ENCODE measurements around the gene THEMIS.
"Not testable (repeated sequence)": the region's sequence is repeated elsewhere in the genome, so short reads cannot be mapped to it uniquely, and the experiment has no call there.

The THEMIS gene

DNA sequence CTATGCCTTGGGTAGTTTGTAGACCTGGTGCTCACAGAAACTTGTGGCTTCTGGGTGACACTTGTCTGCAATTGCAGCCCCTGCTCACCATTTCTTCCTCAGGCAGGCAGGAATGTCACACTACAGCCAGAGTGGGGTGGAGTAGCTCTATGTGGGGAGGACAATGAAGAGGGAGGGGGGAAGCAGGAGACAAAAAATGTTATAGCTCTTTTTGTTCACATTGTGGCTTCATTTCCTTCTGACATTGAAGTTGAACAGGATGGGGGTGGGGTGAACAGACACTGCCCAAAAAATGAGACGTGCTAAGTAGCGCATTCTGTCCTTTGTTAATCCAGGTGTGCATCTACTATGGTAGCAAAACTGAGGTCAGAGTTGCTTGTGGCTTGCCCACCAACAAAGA lies at the start of gene THEMIS:
TSS of gene THEMIS (minus strand) at position 124 of the 400 bp plus-strand sequence. CDS start 126 bp downstream, outside the sequence.
- peak; percentile 82 for DNase-seq

GRCh38 chr6:127949251-127949650 lies 48.4 kb upstream of the THEMIS start:
- no peak for DNase-seq

- no peak for DNase-seq
These were observed 45.5 kb upstream of the THEMIS start for GRCh38 chr6:127946388-127946787.

DNA sequence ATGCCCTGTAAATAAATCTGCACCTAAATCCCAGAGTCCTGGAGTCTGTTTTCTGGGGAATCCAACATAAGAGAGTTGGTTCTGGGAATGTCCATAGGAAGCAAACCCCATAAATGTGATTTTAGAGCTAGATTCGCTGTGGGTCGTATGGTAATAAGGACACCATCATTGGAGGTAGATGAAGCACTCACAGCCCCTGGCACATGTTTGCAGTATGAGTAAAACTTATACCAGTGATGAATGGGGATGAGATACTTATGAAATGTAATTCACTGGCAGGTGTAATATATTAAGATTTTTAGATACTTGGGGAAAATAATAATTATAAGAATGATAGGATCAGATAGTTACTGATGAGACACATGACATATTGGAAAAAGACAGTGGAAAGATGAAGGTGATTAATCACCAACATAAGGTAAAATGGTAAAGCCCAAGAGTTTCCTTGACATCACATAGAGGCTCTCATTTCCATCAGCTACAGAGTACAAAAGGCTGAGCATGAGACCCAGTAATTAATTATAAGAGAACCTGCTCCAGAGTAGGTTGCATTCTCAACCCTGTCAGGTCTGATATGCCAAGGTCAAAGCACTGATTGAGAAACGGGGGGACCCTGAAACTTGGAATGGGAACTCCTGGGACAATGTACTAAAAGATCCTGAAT lies 44.7 kb upstream of the THEMIS start:
- DNase-seq = no peak

- no peak for DNase-seq
These were observed 40.4 kb upstream of the THEMIS start for GRCh38 chr6:127941228-127941627.

GRCh38 chr6:127939442-127940066 lies 38.7 kb upstream of the THEMIS start:
- no peak for DNase-seq

DNA sequence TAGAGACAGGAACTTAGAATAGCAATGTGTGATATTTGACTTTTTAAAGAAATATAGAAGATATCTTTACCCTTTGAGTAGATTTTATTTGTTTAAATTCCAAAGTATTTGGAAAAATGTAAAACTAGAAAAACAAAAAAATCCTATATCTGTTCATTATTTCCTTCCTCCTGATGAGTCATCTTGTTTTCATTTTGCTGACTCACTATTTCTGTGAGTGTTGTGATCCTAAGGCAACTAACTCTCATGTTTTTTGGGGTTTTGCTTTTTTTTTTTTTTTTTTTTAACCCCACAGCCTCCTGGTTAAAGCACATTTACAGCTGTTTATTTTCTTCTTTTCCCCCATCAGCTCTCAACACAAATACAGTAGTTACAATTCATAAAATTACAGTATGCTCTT lies 37.8 kb upstream of the THEMIS start:
- DNase-seq = peak; percentile 63

GRCh38 chr6:127937747-127938146 lies 36.9 kb upstream of the THEMIS start:
- DNase-seq = no peak

DNA sequence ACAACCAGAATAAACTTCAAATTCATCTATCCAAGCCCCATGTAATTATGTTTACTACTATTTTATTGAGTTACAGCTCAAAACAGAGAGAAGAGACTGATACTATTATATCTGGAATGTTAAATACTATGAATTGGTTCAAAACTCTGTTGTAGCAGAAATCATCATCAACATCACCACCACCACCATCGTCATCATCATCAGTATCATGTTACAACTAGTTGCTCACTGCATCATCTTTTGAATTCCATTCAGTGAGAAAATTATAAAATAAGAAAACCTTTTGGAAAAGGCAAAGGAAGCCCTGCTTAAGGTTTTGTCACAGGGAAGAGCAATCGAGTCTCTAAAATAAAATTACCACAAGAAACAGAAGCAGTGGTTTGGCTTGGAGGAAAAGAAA lies 36.2 kb upstream of the THEMIS start:
- no peak for DNase-seq

- no peak for DNase-seq
These were observed 34.1 kb upstream of the THEMIS start for GRCh38 chr6:127934956-127935355.

DNA sequence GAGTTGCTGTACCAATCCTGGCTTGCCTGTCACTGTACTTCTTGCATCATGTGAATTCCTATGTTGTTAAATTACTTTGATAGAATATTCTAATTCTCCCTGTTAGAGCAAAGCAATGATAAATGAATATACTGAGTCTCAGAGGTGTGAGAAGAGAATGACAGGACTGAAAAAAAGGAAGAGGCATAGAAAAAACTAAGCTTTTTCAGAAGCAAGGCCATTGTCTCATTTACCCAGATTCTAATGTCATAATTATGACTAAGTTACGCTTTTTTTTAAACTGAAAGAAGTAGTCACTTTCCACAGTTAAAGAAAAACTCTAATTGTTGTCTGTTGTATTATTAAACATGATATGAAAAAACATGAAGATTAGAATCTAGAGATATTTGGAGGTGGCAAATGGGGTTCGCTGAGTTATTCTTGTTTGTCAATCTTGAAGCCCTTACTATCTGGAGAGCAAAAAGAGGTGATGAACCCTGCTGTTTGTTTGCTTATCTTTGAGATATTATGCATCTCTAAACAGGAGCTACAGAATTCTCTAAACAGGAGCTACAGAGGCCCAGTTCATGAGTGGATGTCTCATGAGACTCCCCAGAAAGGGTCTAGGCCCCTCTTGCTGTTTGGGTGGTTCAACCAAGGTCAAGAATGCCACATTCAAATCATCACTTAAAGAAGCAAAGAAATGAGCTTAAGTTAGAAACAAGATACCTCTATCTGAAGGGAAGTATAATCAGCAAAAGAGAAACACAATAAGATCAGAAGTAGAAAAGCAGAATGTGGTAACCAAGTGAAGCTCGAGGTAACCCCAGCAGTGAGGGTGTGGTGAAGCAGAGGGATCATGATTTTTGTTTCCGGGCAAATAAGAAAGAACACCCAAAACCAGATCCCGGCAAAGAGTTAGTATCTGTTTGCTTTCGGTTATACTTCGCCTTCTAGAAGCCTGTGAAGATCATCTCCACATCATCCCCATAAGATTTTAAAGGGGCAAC lies 33.3 kb upstream of the THEMIS start:
- DNase-seq = peak; percentile 85

DNA sequence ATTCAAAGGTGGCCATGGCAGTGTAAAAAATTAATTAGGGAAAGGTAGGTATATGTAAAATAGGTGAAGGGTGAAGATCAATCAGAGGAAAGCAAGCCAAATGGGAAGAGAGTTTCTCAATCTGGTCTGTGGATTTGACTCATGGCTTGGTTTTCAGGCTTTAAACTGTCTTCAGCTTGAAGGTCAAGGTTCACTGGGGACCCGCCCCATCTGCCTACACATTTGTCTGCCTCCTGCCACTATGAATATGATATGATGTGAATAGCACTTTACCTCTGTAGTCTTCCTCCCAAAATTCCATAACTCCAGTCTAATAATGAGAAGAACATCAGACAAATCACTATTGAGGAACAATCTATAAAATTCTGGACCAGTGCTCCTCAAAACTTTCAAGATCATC lies 32.3 kb upstream of the THEMIS start:
- DNase-seq = no peak

DNA sequence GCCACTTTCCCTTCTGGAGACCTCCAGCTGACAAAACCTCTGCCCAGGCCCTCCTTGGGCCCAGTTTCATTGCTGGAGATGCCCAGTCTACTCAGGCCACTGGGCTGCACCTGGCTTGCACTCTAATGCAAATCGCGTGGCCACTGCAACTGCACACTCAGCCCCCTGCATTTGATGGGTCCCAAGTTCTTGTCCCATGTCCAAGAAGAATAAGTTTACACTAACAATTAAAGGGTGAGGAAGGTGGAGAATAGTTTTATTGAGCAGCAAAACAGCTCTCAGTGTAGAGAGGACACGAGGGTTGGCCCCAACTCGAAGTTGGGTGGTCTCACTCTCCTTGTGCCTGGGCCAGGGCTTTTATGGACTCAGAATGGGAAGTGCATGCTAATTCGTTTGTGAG lies 31.9 kb upstream of the THEMIS start:
- no peak for DNase-seq

DNA sequence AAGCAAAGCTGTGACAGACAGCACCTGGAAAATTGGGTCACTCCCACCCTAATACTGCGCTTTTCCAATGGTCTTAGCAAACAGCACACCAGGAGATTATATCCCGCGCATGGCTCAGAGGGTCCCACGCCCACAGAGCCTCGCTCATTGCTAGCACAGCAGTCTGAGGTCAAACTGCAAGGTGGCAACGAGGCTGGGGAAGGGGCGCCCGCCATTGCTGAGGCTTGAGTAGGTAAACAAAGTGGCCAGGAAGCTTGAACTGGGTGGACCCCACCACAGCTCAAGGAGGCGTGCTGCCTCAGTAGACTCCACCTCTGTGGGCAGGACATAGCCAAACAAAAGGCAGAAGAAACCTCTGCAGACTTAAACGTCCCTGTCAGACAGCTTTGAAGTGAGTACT lies 25.6 kb upstream of the THEMIS start:
- not testable (repeated sequence) for DNase-seq

- DNase-seq = peak; percentile 41
These were observed 23.6 kb upstream of the THEMIS start for GRCh38 chr6:127924440-127924839.

DNA sequence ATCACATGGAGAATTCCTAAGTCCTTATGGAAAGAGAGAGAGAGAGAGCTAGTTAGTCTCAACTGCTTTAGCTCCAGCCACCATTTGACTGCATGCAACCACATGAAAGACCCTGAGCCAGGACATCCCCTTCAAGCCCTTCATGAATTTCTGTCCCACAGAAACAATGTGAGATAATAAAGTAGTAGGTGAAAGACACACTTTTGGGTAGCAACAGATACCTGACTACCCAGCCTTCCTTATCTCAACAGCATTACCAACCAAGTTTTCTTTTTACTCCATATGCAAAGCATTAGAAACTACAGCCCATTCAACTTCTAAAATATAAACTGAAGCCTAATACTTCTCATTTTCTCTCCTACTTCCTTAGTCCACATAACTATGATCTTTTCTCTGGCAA lies 23.2 kb upstream of the THEMIS start:
- no peak for DNase-seq

GRCh38 chr6:127923135-127923534 lies 22.3 kb upstream of the THEMIS start:
- no peak for DNase-seq

DNA sequence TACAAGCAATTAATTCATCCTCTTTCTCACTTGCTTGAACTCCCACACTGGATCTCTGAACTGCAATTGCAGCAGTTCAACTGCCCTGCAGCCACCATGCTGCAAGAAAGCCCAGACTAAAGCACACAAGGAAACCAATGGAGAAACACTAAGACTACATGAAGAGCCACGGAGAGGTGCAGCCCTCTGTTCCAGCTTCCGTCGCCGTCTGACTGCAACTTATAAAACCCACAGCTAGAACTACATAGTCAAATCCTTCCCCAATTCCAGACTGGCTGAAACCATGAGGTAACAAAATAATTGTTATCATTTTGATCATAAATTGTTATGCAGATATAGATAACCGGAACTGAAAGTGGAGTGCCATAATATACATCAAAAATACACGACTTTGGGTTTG lies 21.1 kb upstream of the THEMIS start:
- DNase-seq = no peak

DNA sequence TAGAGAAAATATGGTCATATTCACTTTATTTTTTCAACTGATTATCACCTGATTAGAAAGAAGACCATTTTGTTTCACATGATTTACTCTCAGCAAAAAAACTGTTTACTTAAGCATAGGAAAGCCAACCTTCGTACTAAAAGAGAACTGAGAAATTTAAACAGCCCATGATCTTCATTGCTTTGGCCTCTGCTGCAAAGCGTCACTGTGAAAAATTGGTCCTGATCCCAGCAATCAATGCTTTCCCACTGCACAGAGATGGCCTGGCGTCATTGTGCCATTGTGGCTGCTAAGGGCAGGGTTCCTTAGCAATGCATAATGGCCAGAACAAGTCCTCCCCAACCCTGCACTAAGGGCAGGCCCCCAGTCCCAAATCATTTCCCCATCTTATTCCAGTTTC lies 19.9 kb upstream of the THEMIS start:
- DNase-seq = no peak

- peak; percentile 56 for DNase-seq
These were observed 17.9 kb upstream of the THEMIS start for GRCh38 chr6:127918506-127919427.

- DNase-seq = no peak
These were observed 16.9 kb upstream of the THEMIS start for GRCh38 chr6:127917766-127918165.

DNA sequence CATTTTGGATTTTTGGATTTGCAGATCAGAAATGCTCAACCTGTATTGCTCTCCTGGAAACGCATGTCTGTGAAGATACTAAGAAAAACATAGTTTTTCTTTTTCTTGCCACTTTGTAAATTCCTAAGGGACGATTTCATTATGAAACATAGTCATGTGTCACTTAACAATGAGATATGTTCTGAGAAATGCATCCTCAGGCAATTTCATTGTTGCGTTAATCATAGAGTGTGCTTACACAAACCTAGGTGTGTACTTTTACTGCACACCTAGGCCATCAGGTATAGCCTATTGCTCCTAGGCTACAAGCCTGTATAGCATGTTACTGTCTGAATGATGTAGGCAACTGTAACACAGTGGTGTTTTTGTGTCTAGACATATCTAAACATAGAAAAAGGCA lies 13.4 kb upstream of the THEMIS start:
- DNase-seq = no peak

GRCh38 chr6:127912914-127913313 lies 12.1 kb upstream of the THEMIS start:
- no peak for DNase-seq
